Type B pancreatic cell (in vitro differentiated cells): ENCODE measurements around the gene RSAD1. TPM values are rescaled to one million over a fixed set of nuclear protein-coding genes. Genes with fewer than 3 reads are reported as not detected.

Experiments
- DNase-seq: peaks from one replicate; pipeline ENCODE4 v3.0.0; 2021; ENCODE audit warnings: mixed read lengths; ENCODE audit not compliant: unreplicated experiment; ENCODE audit errors: extremely low spot score
- H3K27ac Mint-ChIP-seq: 2 replicates; pipeline ENCODE4 v1.8.0; 2021; ENCODE audit warnings: mild to moderate bottlenecking, mixed read lengths
- H3K27me3 Mint-ChIP-seq: 2 replicates; pipeline ENCODE4 v1.8.0; 2021; ENCODE audit warnings: mixed read lengths
- H3K36me3 Mint-ChIP-seq: 2 replicates; pipeline ENCODE4 v1.8.0; 2021; ENCODE audit warnings: mixed read lengths
- H3K4me1 Mint-ChIP-seq: one replicate; pipeline ENCODE4 v1.8.0; 2021; ENCODE audit warnings: mixed read lengths; ENCODE audit not compliant: unreplicated experiment
- H3K4me3 Mint-ChIP-seq: 2 replicates; pipeline ENCODE4 v1.8.0; 2021; ENCODE audit warnings: mild to moderate bottlenecking, mixed read lengths
- H3K9me3 Mint-ChIP-seq: 2 replicates; pipeline ENCODE4 v1.8.0; 2021; ENCODE audit warnings: mixed read lengths
- total RNA-seq: library from RNA; stranded (reverse); gene quantifications from 2 replicates; pipeline ENCODE4 v1.2.1, GENCODE V29; 2021; ENCODE audit warnings: low replicate concordance
- TF ChIP-seq, protein P1 (sequence below): fragments of 200-600 bp; sonication (generic); conservative IDR thresholded peaks from 2 replicates; pipeline ENCODE4 v1.5.0; 2021; ENCODE audit warnings: antibody characterized with exemption, mild to moderate bottlenecking

Gene RSAD1
- total RNA-seq, 1 donor from 2014 or later: 40.7 TPM

DNA sequence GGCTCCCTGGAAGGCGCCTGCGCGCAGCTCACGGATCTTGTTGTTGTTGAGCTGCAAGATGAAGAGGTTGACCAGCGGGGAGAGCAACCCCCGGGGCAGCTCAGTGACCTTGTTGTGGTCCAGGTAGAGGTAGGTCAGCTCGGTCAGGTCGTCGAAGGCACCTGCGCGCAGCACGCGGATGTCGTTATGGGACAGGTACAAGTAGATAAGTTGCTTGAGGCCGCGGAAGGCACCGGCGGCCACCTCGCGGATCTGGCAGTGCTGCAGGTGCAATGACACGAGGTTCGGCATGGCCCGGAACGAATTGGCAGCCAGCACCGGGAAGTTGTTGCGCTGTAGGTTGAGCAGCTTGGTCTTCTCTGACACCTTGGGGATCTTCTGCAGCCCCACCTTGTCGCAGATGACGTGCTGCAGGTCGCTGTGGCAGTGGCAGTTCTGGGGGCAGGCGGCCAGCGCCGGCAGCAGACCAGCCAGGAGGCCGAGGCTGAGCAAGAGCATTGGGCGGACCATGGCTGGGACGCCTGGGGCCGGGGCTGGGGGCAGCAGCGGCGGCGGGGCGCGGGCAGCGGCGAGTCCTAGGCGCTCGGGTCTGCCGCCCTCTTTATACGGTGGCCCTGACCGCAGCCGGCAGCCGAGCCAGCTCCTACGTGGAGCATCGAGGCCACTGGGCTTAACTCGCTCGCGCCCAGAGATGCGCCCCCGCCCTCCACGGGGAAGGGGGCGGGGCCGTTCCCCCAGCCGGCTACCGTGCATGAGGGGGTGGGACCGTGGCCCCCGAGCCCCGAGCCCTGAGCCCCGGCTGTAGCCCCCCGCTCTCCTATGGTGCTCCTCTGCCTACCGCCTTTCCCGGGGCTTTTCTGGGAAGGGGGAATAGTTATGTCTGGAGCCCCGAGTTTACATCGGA, 10.1 kb upstream of the RSAD1 start, which contains the start of gene CHAD:
TSS of gene CHAD (minus strand) at position 577 of the 904 bp plus-strand sequence. CDS start at position 510, 67 bp downstream.
- Mint-ChIP-seq H3K9me3 (no peaks in the 10 kb centered on the region), H3K36me3 (no peaks in the 10 kb centered on the region), H3K4me1 (no peaks in the 10 kb centered on the region), H3K27me3 (peaks cover 18% of the 10 kb centered on the region), H3K4me3 (peak within 1 kb of the TSS; percentile 59), H3K27ac (no peak within 1 kb of the TSS)
- TF ChIP-seq, protein P1, sequence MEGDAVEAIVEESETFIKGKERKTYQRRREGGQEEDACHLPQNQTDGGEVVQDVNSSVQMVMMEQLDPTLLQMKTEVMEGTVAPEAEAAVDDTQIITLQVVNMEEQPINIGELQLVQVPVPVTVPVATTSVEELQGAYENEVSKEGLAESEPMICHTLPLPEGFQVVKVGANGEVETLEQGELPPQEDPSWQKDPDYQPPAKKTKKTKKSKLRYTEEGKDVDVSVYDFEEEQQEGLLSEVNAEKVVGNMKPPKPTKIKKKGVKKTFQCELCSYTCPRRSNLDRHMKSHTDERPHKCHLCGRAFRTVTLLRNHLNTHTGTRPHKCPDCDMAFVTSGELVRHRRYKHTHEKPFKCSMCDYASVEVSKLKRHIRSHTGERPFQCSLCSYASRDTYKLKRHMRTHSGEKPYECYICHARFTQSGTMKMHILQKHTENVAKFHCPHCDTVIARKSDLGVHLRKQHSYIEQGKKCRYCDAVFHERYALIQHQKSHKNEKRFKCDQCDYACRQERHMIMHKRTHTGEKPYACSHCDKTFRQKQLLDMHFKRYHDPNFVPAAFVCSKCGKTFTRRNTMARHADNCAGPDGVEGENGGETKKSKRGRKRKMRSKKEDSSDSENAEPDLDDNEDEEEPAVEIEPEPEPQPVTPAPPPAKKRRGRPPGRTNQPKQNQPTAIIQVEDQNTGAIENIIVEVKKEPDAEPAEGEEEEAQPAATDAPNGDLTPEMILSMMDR: no peak
- no peak for DNase-seq

DNA sequence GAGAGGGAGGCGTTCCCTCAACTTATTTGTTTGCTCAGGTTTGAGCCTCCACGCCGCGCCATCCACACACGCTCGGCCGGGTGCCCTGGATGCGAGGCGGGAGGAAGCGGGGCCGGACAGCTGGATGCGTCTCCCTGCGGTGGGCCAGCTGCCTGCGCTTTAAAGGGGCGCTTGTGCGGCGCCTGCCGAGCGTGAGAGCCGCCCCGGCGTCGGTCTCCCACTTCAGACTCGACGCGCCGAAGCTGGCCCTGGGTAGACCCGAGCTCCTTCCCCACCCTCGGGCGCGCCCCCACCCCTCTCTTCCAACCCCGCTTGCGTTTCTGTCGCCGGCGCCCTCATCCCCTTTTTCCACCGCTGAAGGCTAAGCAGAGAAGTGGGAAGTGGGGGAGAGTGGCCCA, 9.5 kb upstream of the RSAD1 start:
- DNase-seq: no peak
- H3K9me3 Mint-ChIP-seq: no peaks in the 10 kb centered on the region
- no peak overlapping the region for H3K27ac Mint-ChIP-seq
- TF ChIP-seq, protein P1: no peak
- no peaks in the 10 kb centered on the region for H3K4me1 Mint-ChIP-seq
- H3K27me3 Mint-ChIP-seq: peaks cover 18% of the 10 kb centered on the region
- no peaks in the 10 kb centered on the region for H3K36me3 Mint-ChIP-seq
- no peak overlapping the region for H3K4me3 Mint-ChIP-seq

DNA sequence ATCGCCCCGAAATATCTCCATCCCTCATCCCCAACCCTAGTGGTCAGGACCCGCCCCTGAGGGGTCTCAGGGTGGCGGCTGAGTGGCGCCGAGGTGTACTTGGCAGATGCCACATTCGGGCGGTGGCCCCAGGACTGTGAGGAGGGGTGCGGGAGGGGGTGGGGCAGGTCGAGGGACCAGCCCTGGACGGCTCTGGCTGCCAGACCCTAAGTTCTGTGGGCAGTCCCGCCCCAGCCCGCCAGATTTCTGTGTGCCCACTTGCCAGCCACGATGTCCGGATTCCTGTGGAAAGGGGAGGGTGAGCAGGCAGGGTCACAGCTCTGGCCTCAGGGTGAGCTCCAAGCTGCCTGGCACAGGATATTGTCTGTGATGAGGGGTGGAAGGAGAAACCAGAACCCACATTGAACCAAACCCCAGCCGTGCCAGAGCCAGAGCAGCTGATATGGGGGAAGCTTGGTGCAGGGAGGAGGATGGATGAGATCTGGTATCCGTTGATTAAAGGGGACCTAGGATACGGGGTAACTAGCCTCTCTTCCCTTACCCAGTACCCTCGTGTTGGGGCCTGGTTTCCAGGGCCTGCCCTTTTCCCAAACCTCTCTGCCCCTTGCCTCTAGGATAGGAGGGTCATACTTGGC, 8.9 kb upstream of the RSAD1 start:
- TF ChIP-seq, protein P1: no peak
- no peak for DNase-seq
- no peaks in the 10 kb centered on the region for H3K36me3 Mint-ChIP-seq
- no peak overlapping the region for H3K27ac Mint-ChIP-seq
- H3K4me1 Mint-ChIP-seq: no peaks in the 10 kb centered on the region
- no peak overlapping the region for H3K4me3 Mint-ChIP-seq
- H3K27me3 Mint-ChIP-seq: peaks cover 18% of the 10 kb centered on the region
- H3K9me3 Mint-ChIP-seq: no peaks in the 10 kb centered on the region

DNA sequence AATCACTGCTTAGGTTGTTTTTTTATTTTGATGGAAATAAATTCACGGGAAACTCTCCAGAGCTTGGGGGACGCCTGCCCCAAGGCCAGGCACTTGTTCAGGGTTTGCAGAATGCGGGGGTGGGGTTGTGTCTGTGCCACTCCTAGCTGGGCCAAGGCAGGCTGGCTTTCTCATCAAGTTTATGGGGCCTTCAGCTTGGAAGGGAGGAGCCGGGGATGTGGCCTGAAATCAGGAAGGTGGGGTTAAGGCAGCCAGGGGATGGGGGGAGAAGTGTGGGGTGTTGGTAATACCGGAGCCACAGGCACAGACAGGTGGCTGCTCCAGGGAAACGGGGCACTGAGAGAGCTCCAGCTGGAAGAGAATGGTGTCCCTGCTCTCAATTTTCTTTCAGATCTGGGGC, 8.2 kb upstream of the RSAD1 start:
- no peak for DNase-seq
- Mint-ChIP-seq H3K4me3 (no peak overlapping the region), H3K36me3 (no peaks in the 10 kb centered on the region), H3K9me3 (no peaks in the 10 kb centered on the region), H3K4me1 (no peaks in the 10 kb centered on the region), H3K27me3 (peaks cover 18% of the 10 kb centered on the region), H3K27ac (no peak overlapping the region)
- TF ChIP-seq, protein P1: no peak

DNA sequence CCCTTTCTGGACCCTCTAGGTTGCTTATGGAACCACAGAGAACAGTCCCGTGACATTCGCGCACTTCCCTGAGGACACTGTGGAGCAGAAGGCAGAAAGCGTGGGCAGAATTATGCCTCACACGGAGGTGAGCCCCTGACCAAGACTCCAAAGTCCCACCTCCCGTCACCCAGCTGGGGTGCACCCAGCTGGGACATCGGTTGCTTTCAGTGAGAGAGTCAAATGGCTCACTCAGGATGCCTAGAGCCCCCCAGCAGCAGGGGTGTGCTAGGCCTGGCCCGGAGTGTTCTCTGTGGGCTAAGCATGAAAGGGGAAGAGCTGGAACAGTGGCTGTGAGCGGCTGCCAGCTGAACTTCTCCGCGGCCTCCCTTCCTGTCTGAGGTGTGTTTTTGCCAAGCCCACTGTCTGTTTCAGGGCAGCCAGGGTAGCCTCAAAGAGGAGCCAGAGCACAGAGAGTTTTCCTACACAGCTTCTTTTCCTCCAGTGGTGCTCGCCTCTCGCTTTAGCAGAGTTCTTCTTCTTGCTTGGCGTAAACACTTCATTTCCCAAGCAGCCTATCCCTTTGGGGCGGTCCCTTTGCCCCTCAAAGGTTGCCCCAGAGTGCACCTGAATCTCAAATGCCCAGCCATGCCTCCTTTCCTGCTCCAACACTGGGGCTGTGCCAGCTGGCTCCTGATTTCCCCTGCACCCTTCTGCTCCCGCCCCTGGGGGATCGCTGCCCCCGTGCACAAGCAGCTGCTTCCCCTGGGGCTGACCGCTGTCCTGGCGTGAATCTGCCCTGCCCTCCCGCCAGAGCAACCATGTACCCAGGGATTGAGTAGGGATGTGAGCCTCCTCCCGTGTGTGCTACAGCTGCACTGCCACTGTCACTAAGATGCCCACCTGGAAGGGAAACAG, 7.4 kb upstream of the RSAD1 start:
- DNase-seq: no peak
- H3K27ac Mint-ChIP-seq: no peak overlapping the region
- H3K36me3 Mint-ChIP-seq: no peaks in the 10 kb centered on the region
- H3K4me3 Mint-ChIP-seq: peak overlapping the region; percentile 39
- H3K4me1 Mint-ChIP-seq: no peaks in the 10 kb centered on the region
- peaks cover 19% of the 10 kb centered on the region for H3K27me3 Mint-ChIP-seq
- TF ChIP-seq, protein P1: no peak
- H3K9me3 Mint-ChIP-seq: no peaks in the 10 kb centered on the region
